ENCODE results near the gene TEX44. TPM values are rescaled to one million over a fixed set of nuclear protein-coding genes. Genes with fewer than 3 reads are reported as not detected.

Gene TEX44
- total RNA-seq, result not detected

GRCh38 chr2:231592636-231593145, at the start of gene TEX44:
Gene TEX44, plus strand, starts transcription at chr2:231592864. Its CDS starts 88 bp downstream, at chr2:231592952.
- DNase-seq (ENCODE audit: low spot score in 2 of 2), result no peak
- TF ChIP-seq CTCF (IDR thresholded peaks at IDR 0.05) (no peak), POLR2AphosphoS5 (IDR thresholded peaks at IDR 0.05) (no peak), POLR2A (IDR thresholded peaks at IDR 0.05) (no peak)
- Histone ChIP-seq H3K36me3 (no peaks in the 10 kb centered on the region), H3K4me3 (no peak within 1 kb of the TSS), H3K27me3 (no peaks in the 10 kb centered on the region), H3K4me1 (no peaks in the 10 kb centered on the region), H3K9me3 (no peaks in the 10 kb centered on the region), H3K27ac (no peak within 1 kb of the TSS)
- intact Hi-C loops (cut with DNase I; ENCODE audit: low total_unique reads), result no loop called here

GRCh38 chr2:231545105-231545902, 47.4 kb upstream of the TEX44 start:
- Histone ChIP-seq H3K36me3 (no peaks in the 10 kb centered on the region), H3K9me3 (peaks cover 5 to 10% of the 10 kb centered on the region in 2 donors), H3K4me3 (no peak overlapping the region), H3K27me3 (no peaks in the 10 kb centered on the region), H3K4me1 (no peaks in the 10 kb centered on the region), H3K27ac (peak overlapping the region in 1 of 2 donors; percentile 78)
- intact Hi-C loops (cut with DNase I; ENCODE audit: low total_unique reads), result no loop called here
- no peak for DNase-seq (ENCODE audit: low spot score in 2 of 2)
- TF ChIP-seq CTCF (IDR thresholded peaks at IDR 0.05), result no peak
- TF ChIP-seq POLR2AphosphoS5 (IDR thresholded peaks at IDR 0.05), result no peak
- no peak for TF ChIP-seq POLR2A (IDR thresholded peaks at IDR 0.05)

GRCh38 chr2:231546014-231546715, 46.5 kb upstream of the TEX44 start:
- Histone ChIP-seq H3K4me1 (no peaks in the 10 kb centered on the region), H3K9me3 (peaks cover 5 to 10% of the 10 kb centered on the region in 2 donors), H3K27ac (peak overlapping the region in 1 of 2 donors; percentile 78), H3K36me3 (no peaks in the 10 kb centered on the region), H3K4me3 (no peak overlapping the region), H3K27me3 (no peaks in the 10 kb centered on the region)
- intact Hi-C loops (cut with DNase I; ENCODE audit: low total_unique reads), result no loop called here
- DNase-seq (ENCODE audit: low spot score in 2 of 2), result no peak
- no peak for TF ChIP-seq POLR2AphosphoS5 (IDR thresholded peaks at IDR 0.05)
- no peak for TF ChIP-seq POLR2A (IDR thresholded peaks at IDR 0.05)
- no peak for TF ChIP-seq CTCF (IDR thresholded peaks at IDR 0.05)

- Histone ChIP-seq H3K9me3 (peaks cover 8 to 14% of the 10 kb centered on the region in 2 donors), H3K4me1 (no peaks in the 10 kb centered on the region), H3K4me3 (no peak overlapping the region), H3K36me3 (no peaks in the 10 kb centered on the region), H3K27me3 (no peaks in the 10 kb centered on the region), H3K27ac (no peak overlapping the region)
- intact Hi-C loops (cut with DNase I; ENCODE audit: low total_unique reads), result no loop called here
- DNase-seq (ENCODE audit: low spot score in 2 of 2), result no peak
- TF ChIP-seq CTCF (IDR thresholded peaks at IDR 0.05) (no peak), POLR2A (IDR thresholded peaks at IDR 0.05) (no peak), POLR2AphosphoS5 (IDR thresholded peaks at IDR 0.05) (no peak)
Measured at GRCh38 chr2:231547315-231548110, 45.2 kb upstream of the TEX44 start.

Data from breast epithelium (tissue), 4 donors.